Stomach (tissue), 4 donors: ENCODE data around the gene PTPRK.

Experiments used
- EP300 ChIP-seq: sonication (generic); formaldehyde crosslinking; IDR thresholded peaks from one replicate; pipeline ENCODE4 v1.6.1; 2017; ENCODE audit warnings: antibody characterized with exemption
- POLR2A ChIP-seq, 4 donors: fragments of 450-650 bp; IDR thresholded peaks; one replicate each; pipeline ENCODE4 v1.6.1; 2016; ENCODE audit warnings: antibody characterized with exemption in 4 of 4, control low read depth in 2 of 4, mild to moderate bottlenecking in 1 of 4, moderate library complexity in 1 of 4
- POLR2AphosphoS5 ChIP-seq, 3 donors: sonication (generic); formaldehyde crosslinking; IDR thresholded peaks; one replicate each; pipeline ENCODE4 v1.6.1; 2016; ENCODE audit warnings: antibody characterized with exemption in 3 of 3
- TF ChIP-seq, protein P1 (sequence below), 7 experiments: fragments of 450-650 bp in 4 of 7; fragments of 200-600 bp in 3 of 7; sonication (generic) in 3 of 7; IDR thresholded peaks; one replicate each; pipeline ENCODE4 v1.5.1; 2016 to 2019; ENCODE audit warnings: antibody characterized with exemption in 7 of 7, control low read depth in 2 of 7, mild to moderate bottlenecking in 1 of 7

DNA sequence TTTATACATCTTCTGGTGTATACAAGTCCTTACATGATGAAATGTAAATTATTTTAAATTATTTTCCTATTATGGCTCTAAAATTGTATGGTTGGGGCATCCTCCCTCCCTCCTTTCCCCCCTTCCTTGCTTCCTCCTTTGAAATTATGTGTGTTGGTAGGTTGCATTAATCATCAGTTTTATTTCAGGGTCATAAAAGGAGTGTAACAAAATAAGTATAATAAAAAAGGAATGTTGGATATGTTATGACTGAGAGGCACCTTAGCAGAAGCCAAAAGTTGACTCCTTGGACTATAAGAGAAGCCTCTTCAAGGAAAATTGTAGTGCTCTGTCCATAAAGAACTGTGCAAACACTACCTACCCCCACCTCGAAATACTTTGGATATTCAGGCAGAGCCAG is 46.6 kb upstream of the PTPRK start:
- TF ChIP-seq, protein P1, sequence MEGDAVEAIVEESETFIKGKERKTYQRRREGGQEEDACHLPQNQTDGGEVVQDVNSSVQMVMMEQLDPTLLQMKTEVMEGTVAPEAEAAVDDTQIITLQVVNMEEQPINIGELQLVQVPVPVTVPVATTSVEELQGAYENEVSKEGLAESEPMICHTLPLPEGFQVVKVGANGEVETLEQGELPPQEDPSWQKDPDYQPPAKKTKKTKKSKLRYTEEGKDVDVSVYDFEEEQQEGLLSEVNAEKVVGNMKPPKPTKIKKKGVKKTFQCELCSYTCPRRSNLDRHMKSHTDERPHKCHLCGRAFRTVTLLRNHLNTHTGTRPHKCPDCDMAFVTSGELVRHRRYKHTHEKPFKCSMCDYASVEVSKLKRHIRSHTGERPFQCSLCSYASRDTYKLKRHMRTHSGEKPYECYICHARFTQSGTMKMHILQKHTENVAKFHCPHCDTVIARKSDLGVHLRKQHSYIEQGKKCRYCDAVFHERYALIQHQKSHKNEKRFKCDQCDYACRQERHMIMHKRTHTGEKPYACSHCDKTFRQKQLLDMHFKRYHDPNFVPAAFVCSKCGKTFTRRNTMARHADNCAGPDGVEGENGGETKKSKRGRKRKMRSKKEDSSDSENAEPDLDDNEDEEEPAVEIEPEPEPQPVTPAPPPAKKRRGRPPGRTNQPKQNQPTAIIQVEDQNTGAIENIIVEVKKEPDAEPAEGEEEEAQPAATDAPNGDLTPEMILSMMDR (IDR thresholded peaks at IDR 0.05) = no peak
- TF ChIP-seq EP300 (no peak), POLR2AphosphoS5 (IDR thresholded peaks at IDR 0.05) (no peak), POLR2A (IDR thresholded peaks at IDR 0.05) (no peak)
